K562 (cell line): ENCODE results near the gene WFDC11. TPM values are rescaled to one million over a fixed set of nuclear protein-coding genes. Genes with fewer than 3 reads are reported as not detected.

ENCODE experiments used
- ATAC-seq: fragments of 200-7000 bp; cut with Tn5 transposase; 3 replicates; pipeline ENCODE4 v1.9.1; 2020; ENCODE audit warnings: moderate library complexity
- BruUV-seq: library from RNA; stranded (reverse); fragments of 400-500 nt; replicated peaks from 2 replicates; lab custom pipeline; 2021; lab: Mats Ljungman, UMichigan
- CTCF ChIA-PET: fragments of 300-600 bp; formaldehyde crosslinking; extraction: SDS; loops from one replicate; lab custom pipeline; 2021; ENCODE audit warnings: low intra/inter-chr PET ratio; lab: Yijun Ruan, JAX
- POLR2A ChIA-PET: fragments of 300-600, 350-650 bp; sonication (Branson Sonifier 250); formaldehyde crosslinking; extraction: SDS; loops from one replicate; lab custom pipeline; 2021; ENCODE audit warnings: antibody characterized with exemption, inconsistent platforms; lab: Yijun Ruan, JAX
- DNase-seq, 4 experiments: peaks; one replicate each; pipeline versions ENCODE4 v3.0.0 to v3.0.0-alpha.2; 2011 to 2018; ENCODE audit warnings: low spot score in 3 of 4, mixed read lengths in 3 of 4; ENCODE audit errors: extremely low read depth in 1 of 4
- FAIRE-seq: peaks from 2 replicates; lab custom pipeline; 2011; peaks lifted over from hg19 to GRCh38; lab: Jason Lieb, UNC
- H2AFZ ChIP-seq: 2 replicates; pipeline ENCODE4 v1.6.0; 2011; ENCODE audit warnings: low read depth, low read length, control low read depth, inconsistent platforms
- H3K27ac ChIP-seq: fragments of 200-600 bp; 3 replicates; pipeline ENCODE4 v1.8.0; 2011; ENCODE audit warnings: low read depth, mild to moderate bottlenecking, control low read depth, inconsistent platforms, low read length, moderate library complexity, mixed read lengths; ENCODE audit errors: extremely low read depth
- H3K27me3 ChIP-seq, 2 experiments: fragments of 300-600 bp in 1 of 2; 2 replicates in 1 of 2; 3 replicates in 1 of 2; pipeline versions ENCODE4 v1.6.0 to v1.8.0; 2011; ENCODE audit warnings: inconsistent platforms in 2 of 2, low read length in 2 of 2, mild to moderate bottlenecking in 1 of 2, mixed read lengths in 1 of 2, moderate library complexity in 1 of 2; ENCODE audit not compliant: control insufficient read depth in 2 of 2, insufficient read depth in 2 of 2
- H3K36me3 ChIP-seq: fragments of 300-600 bp; 3 replicates; pipeline ENCODE4 v1.8.0; 2011; ENCODE audit warnings: mild to moderate bottlenecking, low read length, inconsistent platforms; ENCODE audit not compliant: control insufficient read depth, insufficient read depth
- H3K4me1 ChIP-seq, 2 experiments: fragments of 200-600 bp in 1 of 2; replicated peaks in 1 of 2; 2 replicates in 1 of 2; 3 replicates in 1 of 2; pipeline versions ENCODE4 v1.5.1 to v1.8.0; 2011; ENCODE audit warnings: inconsistent platforms in 2 of 2, low read length in 2 of 2, mild to moderate bottlenecking in 1 of 2, mixed read lengths in 1 of 2, moderate library complexity in 1 of 2; ENCODE audit not compliant: control insufficient read depth in 2 of 2, insufficient read depth in 2 of 2
- H3K4me2 ChIP-seq: 2 replicates; pipeline ENCODE4 v1.6.1; 2011; ENCODE audit warnings: low read length, control low read depth, inconsistent platforms, mixed read lengths; ENCODE audit not compliant: insufficient read depth
- H3K4me3 ChIP-seq: fragments of 200-600 bp; sonication (generic), shearing (Covaris generic); 2 replicates; pipeline ENCODE4 v1.5.1; 2016; ENCODE audit warnings: control low read depth, inconsistent platforms
- H3K79me2 ChIP-seq: fragments of 200-600 bp; 3 replicates; pipeline ENCODE4 v1.8.0; 2011; ENCODE audit warnings: low read length, inconsistent platforms; ENCODE audit not compliant: control insufficient read depth, insufficient read depth
- H3K9ac ChIP-seq, 2 experiments: 2 replicates each; pipeline versions ENCODE4 v1.6.0 to v1.6.1; 2011; ENCODE audit warnings: low read depth in 2 of 2, low read length in 2 of 2, control low read depth in 1 of 2, inconsistent platforms in 1 of 2, mild to moderate bottlenecking in 1 of 2, mixed read lengths in 1 of 2; ENCODE audit not compliant: insufficient read depth in 1 of 2
- H3K9me1 ChIP-seq: one replicate; pipeline ENCODE4 v1.6.0; 2011; ENCODE audit warnings: inconsistent platforms, mild to moderate bottlenecking, low read length, moderate library complexity; ENCODE audit not compliant: control insufficient read depth, insufficient read depth
- H3K9me3 ChIP-seq: replicated peaks from 2 replicates; pipeline ENCODE4 v1.5.1; 2011; ENCODE audit warnings: low read depth, low read length, inconsistent platforms; ENCODE audit not compliant: control insufficient read depth, insufficient read depth
- H4K20me1 ChIP-seq: replicated peaks from 2 replicates; pipeline ENCODE4 v1.6.1; 2011; ENCODE audit warnings: low read length, inconsistent platforms, mixed read lengths; ENCODE audit not compliant: control insufficient read depth, insufficient read depth
- ARHGAP35 ChIP-seq: fragments of 450-650 bp; IDR thresholded peaks from 2 replicates; pipeline ENCODE4 v1.6.1; 2018; ENCODE audit not compliant: partially characterized antibody
- BCOR ChIP-seq: fragments of 450-650 bp; IDR thresholded peaks from 2 replicates; pipeline ENCODE4 v1.6.1; 2016
- CCAR2 ChIP-seq: fragments of 200-400 bp; formaldehyde crosslinking; IDR thresholded peaks from 2 replicates; pipeline ENCODE4 v1.6.1; 2017; ENCODE audit warnings: mild to moderate bottlenecking, low read depth, low read length
- FOSL1 ChIP-seq: fragments of 200-800 bp; sonication (Bioruptor generic); conservative IDR thresholded peaks from 2 replicates; pipeline ENCODE4 v1.6.1; 2016; ENCODE audit warnings: missing genetic modification characterization, missing compliant biosample characterization
- FOXK1 ChIP-seq: sonication (generic); formaldehyde crosslinking; IDR thresholded peaks from 2 replicates; pipeline ENCODE4 v1.8.0; 2022; ENCODE audit warnings: missing genetic modification reagents, mild to moderate bottlenecking, borderline replicate concordance
- IRF2 ChIP-seq: sonication (generic); formaldehyde crosslinking; IDR thresholded peaks from 2 replicates; pipeline ENCODE4 v1.8.1; 2022; ENCODE audit warnings: mild to moderate bottlenecking, missing genetic modification reagents
- NR3C1 ChIP-seq: sonication (generic); formaldehyde crosslinking; IDR thresholded peaks from 2 replicates; pipeline ENCODE4 v1.8.1; 2022; ENCODE audit warnings: missing genetic modification reagents
- OTX1 ChIP-seq: fragments of 450-650 bp; formaldehyde crosslinking; IDR thresholded peaks from 2 replicates; pipeline ENCODE4 v1.4.0; 2022; ENCODE audit warnings: mild to moderate bottlenecking
- POLR2AphosphoS2 ChIP-seq: IDR thresholded peaks from 2 replicates; pipeline ENCODE4 v1.6.1; 2012; ENCODE audit warnings: low read length, improper control_type of control experiment
- RBFOX2 ChIP-seq: fragments of 200-400 bp; formaldehyde crosslinking; IDR thresholded peaks from 2 replicates; pipeline ENCODE4 v1.6.1; 2017; ENCODE audit warnings: low read depth, mild to moderate bottlenecking, low read length, moderate library complexity
- RUNX1 ChIP-seq: sonication (generic); IDR thresholded peaks from 2 replicates; pipeline ENCODE4 v1.6.1; 2016; ENCODE audit warnings: antibody characterized with exemption, low read depth
- SAFB ChIP-seq: fragments of 200-400 bp; formaldehyde crosslinking; IDR thresholded peaks from 2 replicates; pipeline ENCODE4 v1.6.1; 2017; ENCODE audit warnings: low read depth, low read length, borderline replicate concordance
- TCF7 ChIP-seq: sonication (generic); IDR thresholded peaks from 2 replicates; pipeline ENCODE4 v1.6.1; 2016; ENCODE audit warnings: antibody characterized with exemption, borderline replicate concordance
- ZNF76 ChIP-seq: fragments of 250-450 bp; sonication (Bioruptor Pico); IDR thresholded peaks from 2 replicates; pipeline ENCODE4 v1.4.0; 2020; ENCODE audit warnings: mild to moderate bottlenecking, moderate library complexity, borderline replicate concordance
- WGBS: fragments of 100-300 bp; shearing (Covaris generic); methylation state at CpG from one replicate; pipeline ENCODE4 v1.1.6; 2016; ENCODE audit warnings: low coverage, mixed read lengths; ENCODE audit not compliant: insufficient coverage; ENCODE audit errors: missing lambda C conversion rate; 5-methylcytosine and 5-hydroxymethylcytosine counted together
- in situ Hi-C: fragments of 300-500 bp; cut with MboI; formaldehyde crosslinking; loops from 4 replicates; pipeline ENCODE4 v1.15.0; 2018; ENCODE audit warnings: inconsistent platforms, mixed read lengths
- intact Hi-C: fragments of 100-400 bp; cut with micrococcal nuclease; formaldehyde crosslinking; loops from 2 replicates; pipeline ENCODE4 v1.14.2; 2022
- polyA plus RNA-seq, 8 experiments: library from polyadenylated mRNA; depleted of rRNA in 4 of 8; stranded (reverse) in 5 of 8; unstranded in 3 of 8; fragments of >200 nt; fragmentation: Nextera tagmentation in 2 of 8; fragmentation: Illumina TruSeq in 1 of 8; extraction: Ambion mirVana in 2 of 8; extraction: Trizol in 1 of 8; gene quantifications; 2 replicates each; pipeline versions ENCODE4 v1.2.1 to v1.2.3, GENCODE V29; 2011 to 2014; ENCODE audit warnings: inconsistent platforms in 1 of 8, missing spikeins in 1 of 8
- total RNA-seq, 7 experiments: library from RNA; depleted of rRNA in 6 of 7; stranded (reverse); fragments of >200 nt in 6 of 7; fragmentation: Illumina TruSeq in 2 of 7; extraction: Trizol in 2 of 7; gene quantifications; 2 replicates each; pipeline versions ENCODE4 v1.2.1 to v1.2.3, GENCODE V29; 2011 to 2021; ENCODE audit warnings: low replicate concordance in 1 of 7
- TF ChIP-seq, protein P1 (sequence below): sonication (generic); formaldehyde crosslinking; IDR thresholded peaks from 2 replicates; pipeline ENCODE4 v1.8.0; 2023; ENCODE audit warnings: mild to moderate bottlenecking, missing genetic modification reagents
- TF ChIP-seq, protein P2 (sequence below): fragments of 250-450 bp; sonication (Bioruptor Pico); IDR thresholded peaks from 2 replicates; pipeline ENCODE4 v1.5.0; 2020; ENCODE audit warnings: mild to moderate bottlenecking

WFDC11 gene
- total and polyA plus RNA-seq, 9 of the 15 experiments (the other 6 are each of a cell fraction or from before 2014, with no cell fraction given), result not detected

DNA sequence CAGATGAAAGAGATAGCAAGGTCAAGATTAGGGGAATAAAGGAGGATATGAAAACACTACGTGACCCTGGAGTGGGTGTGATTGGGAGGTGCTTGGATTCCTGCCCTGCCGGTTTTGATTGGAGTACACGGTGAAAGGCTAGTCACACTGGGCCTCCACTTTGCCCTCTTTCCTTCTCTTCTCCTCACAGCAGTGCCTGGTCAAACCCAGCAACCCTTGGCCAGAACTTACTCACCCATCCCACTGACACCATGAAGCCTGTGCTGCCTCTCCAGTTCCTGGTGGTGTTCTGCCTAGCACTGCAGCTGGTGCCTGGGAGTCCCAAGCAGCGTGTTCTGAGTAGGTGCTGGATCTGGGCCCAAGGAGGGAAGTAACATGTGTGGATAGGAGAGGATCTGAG lies 31.8 kb upstream of the WFDC11 start, which contains the start of gene WFDC13:
Gene WFDC13 (plus strand): TSS at position 166 of the 400 bp plus-strand sequence. CDS start 86 bp downstream, at position 252.
- intact Hi-C loops, result no loop called here
- BruUV-seq, result no TSS peak
- Histone ChIP-seq H3K27ac (no peak within 1 kb of the TSS), H3K9me3 (no peaks in the 10 kb centered on the region), H3K4me3 (no peak within 1 kb of the TSS), H3K79me2 (no peaks in the 10 kb centered on the region), H4K20me1 (no peaks in the 10 kb centered on the region), H3K4me2 (no peak within 1 kb of the TSS), H2AFZ (no peak within 1 kb of the TSS), H3K9me1 (no peaks in the 10 kb centered on the region), H3K9ac (no peak within 1 kb of the TSS), H3K36me3 (no peaks in the 10 kb centered on the region), H3K27me3 (peaks cover 0 to 2% of the 10 kb centered on the region in 2 experiments; a peak in 1 of 5 replicates), H3K4me1 (no peaks in the 10 kb centered on the region)
- in situ Hi-C loops, result no loop called here
- FAIRE-seq (no peak), ATAC-seq (no peak), DNase-seq (no peak)
- CTCF ChIA-PET, result no interaction called here
- POLR2A ChIA-PET, result interaction anchor here (0.7 to 1.4 kb wide), 2 partner anchors 10 to 31 kb away, joined by 3 read pairs; no protein-coding TSS in a partner anchor
- WGBS, result 0% methylated on average over 4 of the region's 4 CpGs
- no peak for TF ChIP-seq CCAR2
- TF ChIP-seq RUNX1, result no peak
- TF ChIP-seq SAFB, result no peak
- no peak for TF ChIP-seq OTX1 (CRISPR knock-in tag)
- no peak for TF ChIP-seq TCF7
- no peak for TF ChIP-seq ARHGAP35
- TF ChIP-seq POLR2AphosphoS2, result no peak
- no peak for TF ChIP-seq NR3C1 (CRISPR knock-in tag)
- TF ChIP-seq FOSL1 (tag), result no peak
- TF ChIP-seq RBFOX2, result no peak
- TF ChIP-seq, protein P1, sequence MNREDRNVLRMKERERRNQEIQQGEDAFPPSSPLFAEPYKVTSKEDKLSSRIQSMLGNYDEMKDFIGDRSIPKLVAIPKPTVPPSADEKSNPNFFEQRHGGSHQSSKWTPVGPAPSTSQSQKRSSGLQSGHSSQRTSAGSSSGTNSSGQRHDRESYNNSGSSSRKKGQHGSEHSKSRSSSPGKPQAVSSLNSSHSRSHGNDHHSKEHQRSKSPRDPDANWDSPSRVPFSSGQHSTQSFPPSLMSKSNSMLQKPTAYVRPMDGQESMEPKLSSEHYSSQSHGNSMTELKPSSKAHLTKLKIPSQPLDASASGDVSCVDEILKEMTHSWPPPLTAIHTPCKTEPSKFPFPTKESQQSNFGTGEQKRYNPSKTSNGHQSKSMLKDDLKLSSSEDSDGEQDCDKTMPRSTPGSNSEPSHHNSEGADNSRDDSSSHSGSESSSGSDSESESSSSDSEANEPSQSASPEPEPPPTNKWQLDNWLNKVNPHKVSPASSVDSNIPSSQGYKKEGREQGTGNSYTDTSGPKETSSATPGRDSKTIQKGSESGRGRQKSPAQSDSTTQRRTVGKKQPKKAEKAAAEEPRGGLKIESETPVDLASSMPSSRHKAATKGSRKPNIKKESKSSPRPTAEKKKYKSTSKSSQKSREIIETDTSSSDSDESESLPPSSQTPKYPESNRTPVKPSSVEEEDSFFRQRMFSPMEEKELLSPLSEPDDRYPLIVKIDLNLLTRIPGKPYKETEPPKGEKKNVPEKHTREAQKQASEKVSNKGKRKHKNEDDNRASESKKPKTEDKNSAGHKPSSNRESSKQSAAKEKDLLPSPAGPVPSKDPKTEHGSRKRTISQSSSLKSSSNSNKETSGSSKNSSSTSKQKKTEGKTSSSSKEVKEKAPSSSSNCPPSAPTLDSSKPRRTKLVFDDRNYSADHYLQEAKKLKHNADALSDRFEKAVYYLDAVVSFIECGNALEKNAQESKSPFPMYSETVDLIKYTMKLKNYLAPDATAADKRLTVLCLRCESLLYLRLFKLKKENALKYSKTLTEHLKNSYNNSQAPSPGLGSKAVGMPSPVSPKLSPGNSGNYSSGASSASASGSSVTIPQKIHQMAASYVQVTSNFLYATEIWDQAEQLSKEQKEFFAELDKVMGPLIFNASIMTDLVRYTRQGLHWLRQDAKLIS (CRISPR knock-in tag), result no peak
- no peak for TF ChIP-seq BCOR
- TF ChIP-seq, protein P2, sequence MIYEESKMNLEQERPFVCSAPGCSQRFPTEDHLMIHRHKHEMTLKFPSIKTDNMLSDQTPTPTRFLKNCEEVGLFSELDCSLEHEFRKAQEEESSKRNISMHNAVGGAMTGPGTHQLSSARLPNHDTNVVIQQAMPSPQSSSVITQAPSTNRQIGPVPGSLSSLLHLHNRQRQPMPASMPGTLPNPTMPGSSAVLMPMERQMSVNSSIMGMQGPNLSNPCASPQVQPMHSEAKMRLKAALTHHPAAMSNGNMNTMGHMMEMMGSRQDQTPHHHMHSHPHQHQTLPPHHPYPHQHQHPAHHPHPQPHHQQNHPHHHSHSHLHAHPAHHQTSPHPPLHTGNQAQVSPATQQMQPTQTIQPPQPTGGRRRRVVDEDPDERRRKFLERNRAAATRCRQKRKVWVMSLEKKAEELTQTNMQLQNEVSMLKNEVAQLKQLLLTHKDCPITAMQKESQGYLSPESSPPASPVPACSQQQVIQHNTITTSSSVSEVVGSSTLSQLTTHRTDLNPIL (CRISPR knock-in tag), result no peak
- no peak for TF ChIP-seq IRF2 (CRISPR knock-in tag)
- no peak for TF ChIP-seq FOXK1 (CRISPR knock-in tag)
- TF ChIP-seq ZNF76, result no peak
